WTC11 (cell line): ENCODE data around the gene ZFHX2. TPM values are rescaled to one million over a fixed set of nuclear protein-coding genes. Genes with fewer than 3 reads are reported as not detected.

Source experiments
- ATAC-seq: fragments of 200-7000 bp; cut with Tn5 transposase; 2 replicates; pipeline ENCODE4 v1.10.0; 2021; ENCODE audit warnings: mild to moderate bottlenecking, moderate library complexity
- CTCF ChIA-PET: fragments of 300-600 bp; sonication (Branson Sonifier 250); formaldehyde crosslinking; loops from one replicate; lab custom pipeline; 2021; ENCODE audit warnings: antibody characterized with exemption; lab: Charles Lee
- POLR2A ChIA-PET: fragments of 350-600 bp; sonication (Branson Sonifier 250); formaldehyde crosslinking; loops from one replicate; lab custom pipeline; 2021; ENCODE audit warnings: antibody characterized with exemption; lab: Charles Lee
- DNase-seq: peaks from one replicate; pipeline ENCODE4 v3.0.0; 2021; ENCODE audit warnings: low spot score
- H3K27ac Mint-ChIP-seq: 2 replicates; pipeline ENCODE4 v1.8.0; 2021; ENCODE audit warnings: mixed read lengths
- H3K27me3 Mint-ChIP-seq: 2 replicates; pipeline ENCODE4 v1.8.0; 2021; ENCODE audit warnings: low read depth, mild to moderate bottlenecking, moderate library complexity, mixed read lengths
- H3K36me3 Mint-ChIP-seq: 2 replicates; pipeline ENCODE4 v1.8.0; 2021; ENCODE audit warnings: mixed read lengths
- H3K4me1 Mint-ChIP-seq: 2 replicates; pipeline ENCODE4 v1.8.0; 2022; ENCODE audit warnings: mixed read lengths
- H3K4me3 Mint-ChIP-seq: 2 replicates; pipeline ENCODE4 v1.8.0; 2021; ENCODE audit warnings: mild to moderate bottlenecking, moderate library complexity, mixed read lengths
- H3K9me3 Mint-ChIP-seq: 2 replicates; pipeline ENCODE4 v1.8.0; 2021; ENCODE audit warnings: mixed read lengths
- CBFB ChIP-seq: sonication (generic); formaldehyde crosslinking; IDR thresholded peaks from 2 replicates; pipeline ENCODE4 v1.8.1; 2022; ENCODE audit warnings: mild to moderate bottlenecking, low read depth, missing genetic modification reagents
- FOXJ3 ChIP-seq: sonication (generic); formaldehyde crosslinking; IDR thresholded peaks from 2 replicates; pipeline ENCODE4 v1.9.0; 2021; ENCODE audit warnings: missing genetic modification reagents, mild to moderate bottlenecking, borderline replicate concordance
- GABPB1 ChIP-seq: sonication (generic); formaldehyde crosslinking; IDR thresholded peaks from 2 replicates; pipeline ENCODE4 v1.8.1; 2023; ENCODE audit warnings: mild to moderate bottlenecking, missing genetic modification reagents
- IRF2 ChIP-seq: sonication (generic); formaldehyde crosslinking; IDR thresholded peaks from 2 replicates; pipeline ENCODE4 v1.8.0; 2022; ENCODE audit warnings: low read depth, missing genetic modification reagents, borderline replicate concordance
- NFYB ChIP-seq: sonication (generic); formaldehyde crosslinking; conservative IDR thresholded peaks from 2 replicates; pipeline ENCODE4 v1.8.0; 2022; ENCODE audit warnings: low read depth, missing genetic modification reagents
- PRRX2 ChIP-seq: fragments of 250-450 bp; sonication (Bioruptor Pico); IDR thresholded peaks from 2 replicates; pipeline ENCODE4 v1.8.0; 2021; ENCODE audit warnings: mild to moderate bottlenecking
- SMAD3 ChIP-seq: sonication (generic); formaldehyde crosslinking; IDR thresholded peaks from 2 replicates; pipeline ENCODE4 v1.8.0; 2022; ENCODE audit warnings: missing genetic modification reagents, mild to moderate bottlenecking, borderline replicate concordance
- SMAD4 ChIP-seq: sonication (generic); formaldehyde crosslinking; IDR thresholded peaks from 2 replicates; pipeline ENCODE4 v1.8.0; 2022; ENCODE audit warnings: mild to moderate bottlenecking, missing genetic modification reagents
- TP53 ChIP-seq: sonication (generic); formaldehyde crosslinking; IDR thresholded peaks from 2 replicates; pipeline ENCODE4 v1.8.1; 2023; ENCODE audit warnings: mild to moderate bottlenecking, missing genetic modification reagents
- ZBTB21 ChIP-seq: sonication (generic); formaldehyde crosslinking; IDR thresholded peaks from 2 replicates; pipeline ENCODE4 v1.8.1; 2023; ENCODE audit warnings: mild to moderate bottlenecking, missing genetic modification reagents, borderline replicate concordance
- ZNF121 ChIP-seq: sonication (generic); formaldehyde crosslinking; IDR thresholded peaks from 2 replicates; pipeline ENCODE4 v1.8.0; 2023; ENCODE audit warnings: missing genetic modification reagents
- ZNF263 ChIP-seq: sonication (generic); formaldehyde crosslinking; IDR thresholded peaks from 2 replicates; pipeline ENCODE4 v1.8.1; 2022; ENCODE audit warnings: low read depth, mild to moderate bottlenecking, moderate library complexity, missing genetic modification reagents
- ZNF317 ChIP-seq: sonication (generic); formaldehyde crosslinking; IDR thresholded peaks from 2 replicates; pipeline ENCODE4 v1.8.1; 2023; ENCODE audit warnings: low read depth, mild to moderate bottlenecking, moderate library complexity, missing genetic modification reagents, borderline replicate concordance
- ZNF416 ChIP-seq: fragments of 250-450 bp; sonication (Bioruptor Pico); IDR thresholded peaks from 2 replicates; pipeline ENCODE4 v1.9.0; 2021; ENCODE audit warnings: mild to moderate bottlenecking, inconsistent platforms
- ZNF423 ChIP-seq: fragments of 250-450 bp; sonication (Bioruptor Pico); IDR thresholded peaks from 2 replicates; pipeline ENCODE4 v2.1.2; 2022; ENCODE audit warnings: mild to moderate bottlenecking, moderate library complexity
- total RNA-seq: library from RNA; stranded (reverse); gene quantifications from 3 replicates; pipeline ENCODE4 v1.2.3, GENCODE V29; 2021
- TF ChIP-seq, protein P1 (sequence below): fragments of 250-450 bp; sonication (Bioruptor Pico); IDR thresholded peaks from 2 replicates; pipeline ENCODE4 v1.9.0; 2021; ENCODE audit warnings: mild to moderate bottlenecking
- TF ChIP-seq, protein P2 (sequence below): sonication (generic); formaldehyde crosslinking; IDR thresholded peaks from 2 replicates; pipeline ENCODE4 v1.8.1; 2022; ENCODE audit warnings: low read depth, missing genetic modification reagents, borderline replicate concordance
- TF ChIP-seq, protein P3 (sequence below): sonication (generic); formaldehyde crosslinking; conservative IDR thresholded peaks from 2 replicates; pipeline ENCODE4 v1.8.1; 2023; ENCODE audit warnings: mild to moderate bottlenecking, low read depth, missing genetic modification reagents, moderate library complexity
- TF ChIP-seq, protein P4 (sequence below): sonication (generic); formaldehyde crosslinking; conservative IDR thresholded peaks from 2 replicates; pipeline ENCODE4 v1.8.1; 2022; ENCODE audit warnings: mild to moderate bottlenecking, missing genetic modification reagents
- TF ChIP-seq, protein P5 (sequence below): fragments of 250-450 bp; sonication (Bioruptor Pico); IDR thresholded peaks from 2 replicates; pipeline ENCODE4 v1.8.0; 2021; ENCODE audit warnings: mild to moderate bottlenecking
- TF ChIP-seq, protein P6 (sequence below): sonication (generic); formaldehyde crosslinking; IDR thresholded peaks from 2 replicates; pipeline ENCODE4 v1.8.1; 2023; ENCODE audit warnings: mild to moderate bottlenecking, missing genetic modification reagents, moderate library complexity
- TF ChIP-seq, protein P7 (sequence below): sonication (generic); formaldehyde crosslinking; IDR thresholded peaks from 2 replicates; pipeline ENCODE4 v1.8.1; 2023; ENCODE audit warnings: mild to moderate bottlenecking, missing genetic modification reagents, moderate library complexity

ZFHX2 gene
- total RNA-seq, 1 experiment from 2014 or later, result 16.4 TPM

DNA sequence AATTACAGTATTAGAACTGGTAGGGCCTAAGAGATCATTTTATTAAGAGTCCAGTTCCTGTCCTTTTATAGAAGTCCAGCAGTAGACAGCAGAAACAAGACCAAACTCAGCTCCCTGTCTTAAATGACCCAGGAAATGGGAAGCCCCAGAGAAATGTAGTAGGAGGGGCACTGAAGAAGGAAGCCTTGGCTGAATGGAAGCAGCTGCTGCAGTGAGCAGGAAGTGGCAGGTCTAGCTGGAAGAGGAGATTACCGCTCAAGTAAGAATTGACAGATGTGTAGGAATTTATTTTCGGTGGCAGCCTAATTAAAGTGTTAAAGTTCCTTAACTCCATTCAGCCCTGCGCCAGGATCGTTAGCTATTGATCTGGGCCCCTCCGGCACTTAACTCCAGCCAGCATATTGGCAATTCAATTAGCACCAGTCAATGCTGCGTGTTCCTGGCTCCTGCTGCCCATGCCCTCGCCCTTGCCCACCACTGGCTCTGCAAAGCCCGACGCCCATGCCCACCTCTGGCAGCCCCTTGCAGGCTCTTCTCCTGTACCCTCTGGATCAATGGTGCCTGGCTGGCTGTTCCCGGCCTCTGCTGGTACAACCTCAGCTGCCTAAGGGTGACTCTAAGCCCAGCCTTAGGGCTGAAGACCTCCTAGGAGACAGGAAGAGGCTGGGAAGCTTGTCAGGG lies 21.1 kb downstream of the ZFHX2 start:
- Mint-ChIP-seq H3K9me3 (no peaks in the 10 kb centered on the region), H3K4me3 (no peak overlapping the region), H3K27me3 (no peaks in the 10 kb centered on the region; the same call in 1 of the 2 replicates), H3K36me3 (peaks cover 69% of the 10 kb centered on the region)
- no peak for TF ChIP-seq TP53 (CRISPR knock-in tag)
- TF ChIP-seq ZBTB21, result no peak
- TF ChIP-seq, protein P1, sequence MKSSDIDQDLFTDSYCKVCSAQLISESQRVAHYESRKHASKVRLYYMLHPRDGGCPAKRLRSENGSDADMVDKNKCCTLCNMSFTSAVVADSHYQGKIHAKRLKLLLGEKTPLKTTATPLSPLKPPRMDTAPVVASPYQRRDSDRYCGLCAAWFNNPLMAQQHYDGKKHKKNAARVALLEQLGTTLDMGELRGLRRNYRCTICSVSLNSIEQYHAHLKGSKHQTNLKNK (CRISPR knock-in tag), result no peak
- TF ChIP-seq, protein P2, sequence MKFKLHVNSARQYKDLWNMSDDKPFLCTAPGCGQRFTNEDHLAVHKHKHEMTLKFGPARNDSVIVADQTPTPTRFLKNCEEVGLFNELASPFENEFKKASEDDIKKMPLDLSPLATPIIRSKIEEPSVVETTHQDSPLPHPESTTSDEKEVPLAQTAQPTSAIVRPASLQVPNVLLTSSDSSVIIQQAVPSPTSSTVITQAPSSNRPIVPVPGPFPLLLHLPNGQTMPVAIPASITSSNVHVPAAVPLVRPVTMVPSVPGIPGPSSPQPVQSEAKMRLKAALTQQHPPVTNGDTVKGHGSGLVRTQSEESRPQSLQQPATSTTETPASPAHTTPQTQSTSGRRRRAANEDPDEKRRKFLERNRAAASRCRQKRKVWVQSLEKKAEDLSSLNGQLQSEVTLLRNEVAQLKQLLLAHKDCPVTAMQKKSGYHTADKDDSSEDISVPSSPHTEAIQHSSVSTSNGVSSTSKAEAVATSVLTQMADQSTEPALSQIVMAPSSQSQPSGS, result no peak
- TF ChIP-seq ZNF121, result no peak
- no peak for TF ChIP-seq ZNF416 (CRISPR knock-in tag)
- no peak for TF ChIP-seq PRRX2 (CRISPR knock-in tag)
- no peak for TF ChIP-seq SMAD3
- TF ChIP-seq, protein P3, sequence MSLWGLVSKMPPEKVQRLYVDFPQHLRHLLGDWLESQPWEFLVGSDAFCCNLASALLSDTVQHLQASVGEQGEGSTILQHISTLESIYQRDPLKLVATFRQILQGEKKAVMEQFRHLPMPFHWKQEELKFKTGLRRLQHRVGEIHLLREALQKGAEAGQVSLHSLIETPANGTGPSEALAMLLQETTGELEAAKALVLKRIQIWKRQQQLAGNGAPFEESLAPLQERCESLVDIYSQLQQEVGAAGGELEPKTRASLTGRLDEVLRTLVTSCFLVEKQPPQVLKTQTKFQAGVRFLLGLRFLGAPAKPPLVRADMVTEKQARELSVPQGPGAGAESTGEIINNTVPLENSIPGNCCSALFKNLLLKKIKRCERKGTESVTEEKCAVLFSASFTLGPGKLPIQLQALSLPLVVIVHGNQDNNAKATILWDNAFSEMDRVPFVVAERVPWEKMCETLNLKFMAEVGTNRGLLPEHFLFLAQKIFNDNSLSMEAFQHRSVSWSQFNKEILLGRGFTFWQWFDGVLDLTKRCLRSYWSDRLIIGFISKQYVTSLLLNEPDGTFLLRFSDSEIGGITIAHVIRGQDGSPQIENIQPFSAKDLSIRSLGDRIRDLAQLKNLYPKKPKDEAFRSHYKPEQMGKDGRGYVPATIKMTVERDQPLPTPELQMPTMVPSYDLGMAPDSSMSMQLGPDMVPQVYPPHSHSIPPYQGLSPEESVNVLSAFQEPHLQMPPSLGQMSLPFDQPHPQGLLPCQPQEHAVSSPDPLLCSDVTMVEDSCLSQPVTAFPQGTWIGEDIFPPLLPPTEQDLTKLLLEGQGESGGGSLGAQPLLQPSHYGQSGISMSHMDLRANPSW (CRISPR knock-in tag), result no peak
- TF ChIP-seq NFYB, result no peak
- TF ChIP-seq, protein P4, sequence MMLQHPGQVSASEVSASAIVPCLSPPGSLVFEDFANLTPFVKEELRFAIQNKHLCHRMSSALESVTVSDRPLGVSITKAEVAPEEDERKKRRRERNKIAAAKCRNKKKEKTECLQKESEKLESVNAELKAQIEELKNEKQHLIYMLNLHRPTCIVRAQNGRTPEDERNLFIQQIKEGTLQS (CRISPR knock-in tag), result no peak
- TF ChIP-seq IRF2 (CRISPR knock-in tag), result no peak
- TF ChIP-seq, all 79 proteins: peak for 0
- Mint-ChIP-seq H3K4me1 (peaks cover 46% of the 10 kb centered on the region), H3K27ac (peak overlapping the region; percentile 71)
- DNase-seq (no peak), ATAC-seq (no peak)
- ChIA-PET POLR2A (interaction anchor here (1.1 to 4.7 kb wide), 2 partner anchors 8 to 14 kb away, joined by 3 to 36 read pairs; no protein-coding TSS in a partner anchor), CTCF (interaction anchor here (1.2 to 6.7 kb wide), 7 partner anchors 8 to 52 kb away, joined by 3 to 117 read pairs (median 7); no protein-coding TSS in a partner anchor)

DNA sequence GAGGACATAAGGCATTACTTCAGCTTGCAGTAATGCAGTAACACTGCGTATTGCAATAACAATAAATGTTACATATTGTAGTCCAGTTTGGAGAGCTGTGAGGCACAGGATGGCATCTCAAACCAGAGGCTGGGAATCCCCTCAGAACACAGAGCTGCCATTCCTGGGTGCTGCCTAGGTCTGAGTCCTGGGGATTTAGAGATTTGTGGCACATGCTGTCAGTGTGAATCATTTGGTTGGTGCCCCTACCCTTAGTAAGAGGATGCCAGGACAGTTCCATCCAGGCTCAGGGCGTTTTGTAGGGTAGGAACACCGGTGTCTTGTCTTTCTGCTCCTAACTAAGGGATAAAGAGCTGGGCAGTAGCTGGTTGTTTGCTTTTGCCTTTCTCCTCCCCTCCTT lies 22.5 kb downstream of the ZFHX2 start:
- CTCF ChIA-PET, result interaction anchor here (1.1 to 6.7 kb wide), 15 partner anchors 9 to 60 kb away, joined by 3 to 117 read pairs (median 8); no protein-coding TSS in a partner anchor
- DNase-seq, result no peak
- Mint-ChIP-seq H3K9me3 (no peaks in the 10 kb centered on the region), H3K27me3 (no peaks in the 10 kb centered on the region; the same call in 1 of the 2 replicates), H3K4me1 (peaks cover 49% of the 10 kb centered on the region), H3K27ac (peak overlapping the region; percentile 75), H3K36me3 (peaks cover 66% of the 10 kb centered on the region), H3K4me3 (no peak overlapping the region)
- no peak for TF ChIP-seq SMAD4 (CRISPR knock-in tag)
- TF ChIP-seq ZNF317 (CRISPR knock-in tag), result no peak
- TF ChIP-seq FOXJ3 (CRISPR knock-in tag), result no peak
- no peak for TF ChIP-seq GABPB1 (CRISPR knock-in tag)
- TF ChIP-seq CBFB, result no peak
- no peak for TF ChIP-seq ZNF423 (CRISPR knock-in tag)
- TF ChIP-seq, protein P5, sequence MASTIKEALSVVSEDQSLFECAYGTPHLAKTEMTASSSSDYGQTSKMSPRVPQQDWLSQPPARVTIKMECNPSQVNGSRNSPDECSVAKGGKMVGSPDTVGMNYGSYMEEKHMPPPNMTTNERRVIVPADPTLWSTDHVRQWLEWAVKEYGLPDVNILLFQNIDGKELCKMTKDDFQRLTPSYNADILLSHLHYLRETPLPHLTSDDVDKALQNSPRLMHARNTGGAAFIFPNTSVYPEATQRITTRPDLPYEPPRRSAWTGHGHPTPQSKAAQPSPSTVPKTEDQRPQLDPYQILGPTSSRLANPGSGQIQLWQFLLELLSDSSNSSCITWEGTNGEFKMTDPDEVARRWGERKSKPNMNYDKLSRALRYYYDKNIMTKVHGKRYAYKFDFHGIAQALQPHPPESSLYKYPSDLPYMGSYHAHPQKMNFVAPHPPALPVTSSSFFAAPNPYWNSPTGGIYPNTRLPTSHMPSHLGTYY, result no peak
- no peak for TF ChIP-seq ZNF263 (CRISPR knock-in tag)
- TF ChIP-seq, protein P6, sequence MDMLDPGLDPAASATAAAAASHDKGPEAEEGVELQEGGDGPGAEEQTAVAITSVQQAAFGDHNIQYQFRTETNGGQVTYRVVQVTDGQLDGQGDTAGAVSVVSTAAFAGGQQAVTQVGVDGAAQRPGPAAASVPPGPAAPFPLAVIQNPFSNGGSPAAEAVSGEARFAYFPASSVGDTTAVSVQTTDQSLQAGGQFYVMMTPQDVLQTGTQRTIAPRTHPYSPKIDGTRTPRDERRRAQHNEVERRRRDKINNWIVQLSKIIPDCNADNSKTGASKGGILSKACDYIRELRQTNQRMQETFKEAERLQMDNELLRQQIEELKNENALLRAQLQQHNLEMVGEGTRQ (CRISPR knock-in tag), result no peak
- TF ChIP-seq, protein P7, sequence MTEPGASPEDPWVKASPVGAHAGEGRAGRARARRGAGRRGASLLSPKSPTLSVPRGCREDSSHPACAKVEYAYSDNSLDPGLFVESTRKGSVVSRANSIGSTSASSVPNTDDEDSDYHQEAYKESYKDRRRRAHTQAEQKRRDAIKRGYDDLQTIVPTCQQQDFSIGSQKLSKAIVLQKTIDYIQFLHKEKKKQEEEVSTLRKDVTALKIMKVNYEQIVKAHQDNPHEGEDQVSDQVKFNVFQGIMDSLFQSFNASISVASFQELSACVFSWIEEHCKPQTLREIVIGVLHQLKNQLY (CRISPR knock-in tag), result no peak
- POLR2A ChIA-PET, result interaction anchor here (0.9 to 4.7 kb wide), 4 partner anchors 9 to 529 kb away, joined by 3 to 36 read pairs (median 4); partner anchors contain the start of gene THTPA
- no peak for ATAC-seq
